ENCODE measurements around the gene IDI1. TPM values are rescaled to one million over a fixed set of nuclear protein-coding genes. Genes with fewer than 3 reads are reported as not detected.

IDI1 gene
- total RNA-seq, 1 donor from 2014 or later, result 31.7 TPM

- TF ChIP-seq CTCF (IDR thresholded peaks at IDR 0.05), result no peak
- H3K4me3 Mint-ChIP-seq (ENCODE audit: unreplicated experiment), result no peak overlapping the region
- no peaks in the 10 kb centered on the region for H3K4me1 Mint-ChIP-seq (ENCODE audit: unreplicated experiment)
- H3K9me3 Mint-ChIP-seq (ENCODE audit: unreplicated experiment), result no peaks in the 10 kb centered on the region
- no peak for DNase-seq (ENCODE audit: extremely low spot score, unreplicated experiment)
- H3K36me3 Mint-ChIP-seq (ENCODE audit: unreplicated experiment), result no peaks in the 10 kb centered on the region
- no peak overlapping the region for H3K27ac Mint-ChIP-seq (ENCODE audit: unreplicated experiment)
- no peaks in the 10 kb centered on the region for H3K27me3 Mint-ChIP-seq (ENCODE audit: unreplicated experiment)
These were observed 22.3 kb downstream of the IDI1 start for GRCh38 chr10:1026578-1026977.

GRCh38 chr10:1025683-1026082 lies 23.2 kb downstream of the IDI1 start, which contains the start of gene IDI2:
Gene IDI2 (minus strand): TSS chr10:1025859. CDS start chr10:1024723, 1,136 bp downstream.
- no peak for DNase-seq (ENCODE audit: extremely low spot score, unreplicated experiment)
- H3K27ac Mint-ChIP-seq (ENCODE audit: unreplicated experiment), result no peak within 1 kb of the TSS
- H3K36me3 Mint-ChIP-seq (ENCODE audit: unreplicated experiment), result no peaks in the 10 kb centered on the region
- no peaks in the 10 kb centered on the region for H3K4me1 Mint-ChIP-seq (ENCODE audit: unreplicated experiment)
- no peak for TF ChIP-seq CTCF (IDR thresholded peaks at IDR 0.05)
- no peak within 1 kb of the TSS for H3K4me3 Mint-ChIP-seq (ENCODE audit: unreplicated experiment)
- no peaks in the 10 kb centered on the region for H3K9me3 Mint-ChIP-seq (ENCODE audit: unreplicated experiment)
- no peaks in the 10 kb centered on the region for H3K27me3 Mint-ChIP-seq (ENCODE audit: unreplicated experiment)

GRCh38 chr10:1024103-1024502 lies 24.8 kb downstream of the IDI1 start:
- Mint-ChIP-seq H3K4me1 (ENCODE audit: unreplicated experiment) (no peaks in the 10 kb centered on the region), H3K4me3 (ENCODE audit: unreplicated experiment) (no peak overlapping the region), H3K36me3 (ENCODE audit: unreplicated experiment) (peaks cover 11% of the 10 kb centered on the region), H3K27ac (ENCODE audit: unreplicated experiment) (no peak overlapping the region), H3K27me3 (ENCODE audit: unreplicated experiment) (no peaks in the 10 kb centered on the region), H3K9me3 (ENCODE audit: unreplicated experiment) (no peaks in the 10 kb centered on the region)
- DNase-seq (ENCODE audit: extremely low spot score, unreplicated experiment), result no peak
- no peak for TF ChIP-seq CTCF (IDR thresholded peaks at IDR 0.05)

GRCh38 chr10:1022413-1022812 lies 26.5 kb downstream of the IDI1 start:
- Mint-ChIP-seq H3K4me3 (ENCODE audit: unreplicated experiment) (no peak overlapping the region), H3K9me3 (ENCODE audit: unreplicated experiment) (no peaks in the 10 kb centered on the region), H3K36me3 (ENCODE audit: unreplicated experiment) (peaks cover 22% of the 10 kb centered on the region), H3K27ac (ENCODE audit: unreplicated experiment) (no peak overlapping the region), H3K27me3 (ENCODE audit: unreplicated experiment) (no peaks in the 10 kb centered on the region), H3K4me1 (ENCODE audit: unreplicated experiment) (no peaks in the 10 kb centered on the region)
- TF ChIP-seq CTCF (IDR thresholded peaks at IDR 0.05), result no peak
- DNase-seq (ENCODE audit: extremely low spot score, unreplicated experiment), result no peak

GRCh38 chr10:1020958-1021357 lies 28.0 kb downstream of the IDI1 start:
- H3K4me3 Mint-ChIP-seq (ENCODE audit: unreplicated experiment), result no peak overlapping the region

More at GRCh38 chr10:1020958-1021357, 28.0 kb downstream of the IDI1 start:
- Mint-ChIP-seq H3K27ac (ENCODE audit: unreplicated experiment) (no peak overlapping the region), H3K9me3 (ENCODE audit: unreplicated experiment) (no peaks in the 10 kb centered on the region), H3K36me3 (ENCODE audit: unreplicated experiment) (peaks cover 31% of the 10 kb centered on the region), H3K4me1 (ENCODE audit: unreplicated experiment) (no peaks in the 10 kb centered on the region), H3K27me3 (ENCODE audit: unreplicated experiment) (no peaks in the 10 kb centered on the region)
- no peak for TF ChIP-seq CTCF (IDR thresholded peaks at IDR 0.05)
- DNase-seq (ENCODE audit: extremely low spot score, unreplicated experiment), result no peak

All from osteocyte (in vitro differentiated cells).